Measurements from ENCODE around the gene CPNE8.

DNA sequence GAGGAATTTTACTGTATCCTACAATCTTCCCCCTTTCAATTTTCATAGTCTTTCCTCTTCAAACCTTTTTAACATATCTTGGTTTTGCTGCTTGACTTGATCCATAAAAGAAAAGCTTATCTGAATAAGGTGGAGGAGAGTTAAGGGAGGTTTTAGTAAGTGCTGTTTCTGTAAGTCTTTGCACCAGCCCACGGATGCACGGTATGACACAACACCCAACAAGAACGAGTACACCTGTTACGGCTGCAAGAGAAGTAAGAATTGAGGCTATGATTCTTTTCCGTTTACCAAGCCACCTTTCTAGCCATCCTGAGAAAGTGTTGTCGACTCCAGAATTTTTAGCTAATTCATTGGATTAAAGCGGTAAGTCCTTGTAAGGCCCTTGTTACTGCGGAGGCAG lies 26.1 kb upstream of the CPNE8 start:
- TF ChIP-seq EZH2phosphoT487 (IDR thresholded peaks at IDR 0.05; ENCODE audit: insufficient read depth, low read depth) = no peak
- TF ChIP-seq EZH2 (IDR thresholded peaks at IDR 0.05; ENCODE audit: insufficient read depth, poor library complexity, severe bottlenecking) = no peak

All from GM23248 (cell line).